ENCODE data around the gene ARAP1. TPM values are rescaled to one million over a fixed set of nuclear protein-coding genes. Genes with fewer than 3 reads are reported as not detected.

ARAP1 gene
- total RNA-seq, 1 donor: 95.2 TPM

GRCh38 chr11:72721276-72721675 is 30.9 kb downstream of the ARAP1 start:
- Histone ChIP-seq H3K36me3 (ENCODE audit: insufficient read depth, low read length) (peaks cover 13% of the 10 kb centered on the region), H3K27me3 (ENCODE audit: insufficient read depth, low read length) (no peaks in the 10 kb centered on the region), H3K9me3 (ENCODE audit: low read depth, low read length) (no peaks in the 10 kb centered on the region), H3K4me1 (ENCODE audit: insufficient read depth, low read length) (peaks cover 39% of the 10 kb centered on the region), H4K20me1 (ENCODE audit: insufficient read depth, low read length) (peaks cover 49% of the 10 kb centered on the region), H2AFZ (ENCODE audit: low read length) (peak overlapping the region; percentile 95), H3K27ac (ENCODE audit: low read depth, low read length) (peak overlapping the region; percentile 78), H3K4me3 (ENCODE audit: insufficient read depth, low read length) (peak overlapping the region; percentile 85), H3K79me2 (ENCODE audit: insufficient read depth, low read length) (peaks cover 92% of the 10 kb centered on the region), H3K4me2 (ENCODE audit: insufficient read depth, low read length) (peak overlapping the region; percentile 100)
- TF ChIP-seq CTCF (IDR thresholded peaks at IDR 0.05; ENCODE audit: extremely low read depth, low read depth, low read length): no peak
- peak; percentile 77 for DNase-seq (ENCODE audit: insufficient read length, low spot score, missing footprints)

GRCh38 chr11:72720784-72721183 is 31.4 kb downstream of the ARAP1 start:
- H2AFZ ChIP-seq (ENCODE audit: low read length): no peak overlapping the region
- H3K27ac ChIP-seq (ENCODE audit: low read depth, low read length): peak overlapping the region; percentile 78
- peak overlapping the region; percentile 85 for H3K4me3 ChIP-seq (ENCODE audit: insufficient read depth, low read length)
- no peaks in the 10 kb centered on the region for H3K9me3 ChIP-seq (ENCODE audit: low read depth, low read length)
- peaks cover 94% of the 10 kb centered on the region for H3K79me2 ChIP-seq (ENCODE audit: insufficient read depth, low read length)
- no peak for TF ChIP-seq CTCF (IDR thresholded peaks at IDR 0.05; ENCODE audit: extremely low read depth, low read depth, low read length)
- peaks cover 39% of the 10 kb centered on the region for H3K4me1 ChIP-seq (ENCODE audit: insufficient read depth, low read length)
- H3K4me2 ChIP-seq (ENCODE audit: insufficient read depth, low read length): peak overlapping the region; percentile 100
- peaks cover 13% of the 10 kb centered on the region for H3K36me3 ChIP-seq (ENCODE audit: insufficient read depth, low read length)
- no peak for DNase-seq (ENCODE audit: insufficient read length, low spot score, missing footprints)
- H4K20me1 ChIP-seq (ENCODE audit: insufficient read depth, low read length): peaks cover 51% of the 10 kb centered on the region
- no peaks in the 10 kb centered on the region for H3K27me3 ChIP-seq (ENCODE audit: insufficient read depth, low read length)

- no peak for TF ChIP-seq CTCF (IDR thresholded peaks at IDR 0.05; ENCODE audit: extremely low read depth, low read depth, low read length)
- H3K36me3 ChIP-seq (ENCODE audit: insufficient read depth, low read length): peaks cover 13% of the 10 kb centered on the region
- H3K79me2 ChIP-seq (ENCODE audit: insufficient read depth, low read length): peaks cover 93% of the 10 kb centered on the region
- H3K27me3 ChIP-seq (ENCODE audit: insufficient read depth, low read length): no peaks in the 10 kb centered on the region
- no peak overlapping the region for H2AFZ ChIP-seq (ENCODE audit: low read length)
- peaks cover 39% of the 10 kb centered on the region for H3K4me1 ChIP-seq (ENCODE audit: insufficient read depth, low read length)
- H3K4me2 ChIP-seq (ENCODE audit: insufficient read depth, low read length): peak overlapping the region; percentile 100
- H4K20me1 ChIP-seq (ENCODE audit: insufficient read depth, low read length): peaks cover 54% of the 10 kb centered on the region
- no peak overlapping the region for H3K27ac ChIP-seq (ENCODE audit: low read depth, low read length)
- H3K9me3 ChIP-seq (ENCODE audit: low read depth, low read length): no peaks in the 10 kb centered on the region
- no peak overlapping the region for H3K4me3 ChIP-seq (ENCODE audit: insufficient read depth, low read length)
- peak; percentile 88 for DNase-seq (ENCODE audit: insufficient read length, low spot score, missing footprints)
Measured at GRCh38 chr11:72720047-72720446, 32.2 kb downstream of the ARAP1 start.

GRCh38 chr11:72719551-72719950 is 32.7 kb downstream of the ARAP1 start:
- Histone ChIP-seq H2AFZ (ENCODE audit: low read length) (no peak overlapping the region), H3K36me3 (ENCODE audit: insufficient read depth, low read length) (peaks cover 13% of the 10 kb centered on the region), H3K9me3 (ENCODE audit: low read depth, low read length) (no peaks in the 10 kb centered on the region), H4K20me1 (ENCODE audit: insufficient read depth, low read length) (peaks cover 59% of the 10 kb centered on the region), H3K27ac (ENCODE audit: low read depth, low read length) (no peak overlapping the region), H3K4me2 (ENCODE audit: insufficient read depth, low read length) (peak overlapping the region; percentile 9), H3K4me3 (ENCODE audit: insufficient read depth, low read length) (no peak overlapping the region), H3K79me2 (ENCODE audit: insufficient read depth, low read length) (peaks cover 93% of the 10 kb centered on the region), H3K4me1 (ENCODE audit: insufficient read depth, low read length) (peaks cover 39% of the 10 kb centered on the region), H3K27me3 (ENCODE audit: insufficient read depth, low read length) (no peaks in the 10 kb centered on the region)
- peak; percentile 67 for DNase-seq (ENCODE audit: insufficient read length, low spot score, missing footprints)
- no peak for TF ChIP-seq CTCF (IDR thresholded peaks at IDR 0.05; ENCODE audit: extremely low read depth, low read depth, low read length)

All from osteoblast (primary cell).